G401.6 (cell line): Measurements from ENCODE around the gene SPRED2.

ENCODE experiments used
- FAIRE-seq: peaks from 2 replicates; lab custom pipeline; 2012; peaks lifted over from hg19 to GRCh38; lab: Jason Lieb, UNC

The SPRED2 gene

GRCh38 chr2:65413610-65414009 is 18.8 kb downstream of the SPRED2 start:
- FAIRE-seq, result no peak

- FAIRE-seq, result no peak
Measured at GRCh38 chr2:65413106-65413505, 19.3 kb downstream of the SPRED2 start.

- FAIRE-seq, result no peak
Measured at GRCh38 chr2:65411056-65411795, 21.2 kb downstream of the SPRED2 start.

GRCh38 chr2:65409045-65409444 is 23.4 kb downstream of the SPRED2 start:
- FAIRE-seq, result no peak

GRCh38 chr2:65407240-65407639 is 25.2 kb downstream of the SPRED2 start:
- FAIRE-seq, result no peak

- no peak for FAIRE-seq
Measured at GRCh38 chr2:65404988-65405697, 27.3 kb downstream of the SPRED2 start.

GRCh38 chr2:65403529-65403915 is 28.9 kb downstream of the SPRED2 start:
- FAIRE-seq, result no peak

GRCh38 chr2:65402780-65403528 is 29.4 kb downstream of the SPRED2 start:
- no peak for FAIRE-seq

- no peak for FAIRE-seq
Measured at GRCh38 chr2:65402323-65402722, 30.1 kb downstream of the SPRED2 start.

- FAIRE-seq, result no peak
Measured at GRCh38 chr2:65397122-65397521, 35.3 kb downstream of the SPRED2 start.

- no peak for FAIRE-seq
Measured at GRCh38 chr2:65396348-65397026, 35.9 kb downstream of the SPRED2 start.

- FAIRE-seq, result no peak
Measured at GRCh38 chr2:65395621-65396347, 36.6 kb downstream of the SPRED2 start.

- FAIRE-seq, result no peak
Measured at GRCh38 chr2:65393743-65394422, 38.5 kb downstream of the SPRED2 start.

GRCh38 chr2:65393046-65393445 is 39.4 kb downstream of the SPRED2 start:
- no peak for FAIRE-seq

- no peak for FAIRE-seq
Measured at GRCh38 chr2:65392609-65393008, 39.8 kb downstream of the SPRED2 start.

- FAIRE-seq, result no peak
Measured at GRCh38 chr2:65390134-65390533, 42.3 kb downstream of the SPRED2 start.

- FAIRE-seq, result no peak
Measured at GRCh38 chr2:65389476-65389875, 42.9 kb downstream of the SPRED2 start.

GRCh38 chr2:65388596-65389390 is 43.6 kb downstream of the SPRED2 start:
- FAIRE-seq, result no peak

GRCh38 chr2:65388051-65388531 is 44.3 kb downstream of the SPRED2 start:
- no peak for FAIRE-seq

GRCh38 chr2:65386989-65387388 is 45.4 kb downstream of the SPRED2 start:
- no peak for FAIRE-seq
